ENCODE measurements around the gene USP21. TPM values are rescaled to one million over a fixed set of nuclear protein-coding genes. Genes with fewer than 3 reads are reported as not detected.
A peak's percentile ranks its signal among the peaks of the same experiment; 100 is the strongest.

USP21 gene
- polyA plus RNA-seq, 3 donors: 48.0 to 49.6 (median 48.2) TPM

DNA sequence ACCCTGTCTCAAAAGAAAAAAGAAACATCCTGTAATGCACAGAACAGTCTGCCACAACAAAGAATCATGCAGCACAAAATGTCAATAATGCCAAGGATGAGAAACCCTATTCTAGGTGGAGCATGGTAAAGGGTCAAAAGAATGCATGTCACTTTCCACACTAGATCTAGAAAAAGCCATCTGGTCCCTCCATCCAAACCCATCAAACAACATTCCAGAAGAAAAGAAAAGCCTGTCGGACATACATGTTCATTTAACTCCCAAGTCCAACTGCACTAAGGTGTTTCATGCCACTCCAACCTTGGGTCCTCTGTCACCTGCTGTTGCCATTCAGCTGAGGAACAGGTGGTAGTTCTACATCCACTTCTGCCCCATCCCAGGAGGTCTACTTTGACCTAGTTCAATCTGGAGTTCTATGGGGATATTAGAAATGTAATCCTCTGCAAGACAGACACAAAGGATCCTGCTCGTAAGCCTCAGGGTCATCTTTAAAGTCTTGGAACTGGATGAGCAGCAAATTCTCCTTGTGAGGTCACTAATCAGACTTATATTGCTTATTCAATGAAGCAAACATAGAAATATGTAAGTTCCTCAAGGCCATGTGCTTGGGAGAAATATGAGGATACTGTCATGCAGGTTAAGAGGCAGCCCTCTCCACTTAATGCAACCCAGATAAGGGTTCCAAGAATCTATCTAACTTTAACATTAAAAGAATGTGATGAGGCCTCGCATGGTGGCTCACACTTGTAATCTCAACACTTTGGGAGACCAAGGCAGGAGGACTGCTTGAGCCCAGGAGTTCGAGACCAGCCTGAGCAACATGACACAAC, 30.5 kb upstream of the USP21 start:
- DNase-seq (ENCODE audit: extremely low read depth in 1 of 11, low read depth in 9 of 11, low spot score in 4 of 11): no peak

DNA sequence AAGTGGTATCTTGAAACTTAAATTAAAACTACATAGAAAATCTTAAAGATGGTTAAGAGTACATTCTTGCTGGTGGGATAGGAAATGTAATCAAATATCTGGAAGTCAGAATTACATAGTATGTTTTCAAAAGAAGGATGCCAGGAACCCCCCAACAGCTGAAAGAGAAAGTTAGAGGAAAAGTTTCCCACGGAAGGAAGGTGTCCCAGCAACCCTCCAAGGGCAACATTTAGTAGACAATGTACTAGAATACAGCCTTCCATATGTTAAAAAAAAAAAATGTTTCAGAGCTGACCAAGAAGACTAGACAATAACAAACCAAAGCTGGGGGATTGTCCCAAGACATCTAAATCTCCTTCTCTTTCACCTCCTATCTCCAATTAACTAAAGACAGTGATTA, 29.0 kb upstream of the USP21 start:
- DNase-seq (ENCODE audit: extremely low read depth in 1 of 11, low read depth in 9 of 11, low spot score in 4 of 11): no peak

DNA sequence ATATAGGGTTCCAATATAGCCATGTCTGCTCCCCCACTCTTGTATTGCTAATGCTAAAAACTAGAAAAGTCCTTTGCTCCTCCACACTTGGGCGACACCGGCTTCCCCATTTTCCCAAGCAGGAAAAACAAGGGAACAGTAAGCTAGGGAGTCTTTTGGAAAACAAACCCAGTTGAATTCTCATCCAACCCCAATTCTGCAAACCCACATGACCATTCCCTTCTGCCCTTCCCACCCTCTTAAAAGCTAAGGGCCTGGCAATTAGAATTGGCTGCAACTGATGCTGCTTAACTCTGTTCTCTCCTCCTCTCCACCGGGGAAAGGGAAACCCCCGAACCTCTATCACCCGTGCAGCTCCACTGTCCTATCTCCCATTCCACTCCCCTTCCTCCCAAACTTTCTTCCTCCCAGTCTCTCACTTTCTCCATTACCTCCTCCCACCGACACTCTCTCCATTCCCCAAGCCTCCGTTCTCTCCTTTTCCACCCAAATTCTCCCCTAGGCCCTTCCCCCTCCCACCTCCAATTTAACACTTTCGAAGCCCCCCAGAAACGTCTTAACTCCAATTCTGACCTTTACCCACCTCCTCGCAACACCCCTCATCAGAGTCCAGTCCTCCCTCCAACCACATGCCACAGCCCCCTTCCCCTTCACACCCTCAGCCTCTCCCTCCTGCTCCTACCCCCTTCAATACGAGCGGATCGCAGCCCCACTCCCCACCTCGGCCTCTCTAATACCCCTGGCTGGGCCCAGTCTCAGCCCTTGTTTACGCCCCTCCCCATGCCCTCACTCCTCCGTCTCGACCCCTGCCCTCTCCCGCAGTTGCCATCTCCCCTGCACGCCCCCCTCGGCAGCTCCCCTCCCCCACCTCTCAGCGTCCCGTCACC, 27.5 kb upstream of the USP21 start:
- DNase-seq (ENCODE audit: extremely low read depth in 1 of 11, low read depth in 9 of 11, low spot score in 4 of 11): peak in 2 of 11 donors; percentile 18 to 65

DNA sequence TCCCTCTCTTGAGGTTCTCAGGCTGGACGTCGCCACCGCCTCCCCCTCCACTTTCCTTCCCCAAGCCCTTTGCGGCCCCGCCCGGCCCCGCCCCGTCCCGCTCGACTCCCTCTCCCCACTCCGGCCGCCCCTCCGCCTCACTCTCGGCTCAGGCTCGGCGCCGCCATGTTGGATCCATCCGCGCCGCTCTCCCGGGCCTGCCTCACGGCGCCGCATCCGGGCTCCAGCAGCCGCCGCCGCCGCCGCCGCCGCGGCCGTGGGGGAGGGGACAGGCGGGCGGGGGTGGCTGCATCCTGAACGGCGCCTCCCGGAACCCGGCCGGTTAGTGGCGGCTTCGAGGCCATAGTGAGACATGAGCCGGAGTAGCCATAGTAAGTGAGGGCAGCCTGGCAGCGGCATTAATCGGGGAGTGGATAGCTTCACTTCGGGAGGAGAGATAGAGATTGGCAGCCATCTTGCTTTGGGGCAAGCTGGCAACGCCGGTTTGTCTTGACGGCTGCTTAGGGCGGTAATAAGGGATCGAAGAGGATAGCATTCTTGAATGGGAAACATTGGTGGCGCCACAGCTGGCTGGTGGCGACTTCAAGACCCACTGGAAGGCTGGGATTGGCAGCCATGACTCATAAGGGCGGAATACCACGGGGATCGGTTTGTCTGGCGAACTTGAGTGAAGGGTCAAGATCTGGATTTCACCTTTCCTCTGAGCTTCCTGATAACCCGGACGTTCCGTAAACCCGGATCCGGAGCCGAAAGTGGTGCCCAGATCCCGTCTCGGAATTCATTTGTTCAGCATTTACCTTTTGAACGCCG, 26.7 kb upstream of the USP21 start, which contains the start of gene DEDD:
DEDD (minus strand) TSS at position 258 of the 810 bp plus-strand sequence. CDS start 8,205 bp downstream, outside the sequence.
- peak; percentile 82 to 95 (median 89) for DNase-seq (ENCODE audit: extremely low read depth in 1 of 11, low read depth in 9 of 11, low spot score in 4 of 11)

DNA sequence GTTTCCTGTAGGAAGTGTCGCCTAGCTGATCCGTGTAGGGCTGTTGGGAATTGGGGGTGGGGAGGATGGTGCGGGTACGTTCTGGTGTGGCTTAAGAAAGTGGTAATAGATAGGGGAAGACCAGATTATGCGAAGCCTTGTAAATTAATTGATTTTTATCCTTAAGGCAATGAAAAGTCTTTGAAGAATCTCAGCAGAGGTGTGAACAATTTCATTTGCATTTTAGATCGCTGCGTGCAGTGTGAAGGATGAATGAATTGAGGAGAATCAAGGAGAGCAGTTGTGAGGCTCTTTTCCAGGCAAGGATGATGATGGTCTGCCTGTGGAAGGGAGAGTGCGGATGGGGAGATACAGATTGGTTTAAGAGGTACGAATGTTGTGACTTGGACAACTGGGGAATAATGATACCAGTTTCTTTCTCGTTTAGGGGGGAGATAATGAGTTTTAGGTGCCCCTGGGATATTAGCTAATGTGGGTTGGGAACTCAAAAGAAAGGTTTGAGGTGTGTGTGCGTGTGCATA, 26.0 kb upstream of the USP21 start:
- DNase-seq (ENCODE audit: extremely low read depth in 1 of 11, low read depth in 9 of 11, low spot score in 4 of 11): peak in 1 of 11 donors; percentile 45

DNA sequence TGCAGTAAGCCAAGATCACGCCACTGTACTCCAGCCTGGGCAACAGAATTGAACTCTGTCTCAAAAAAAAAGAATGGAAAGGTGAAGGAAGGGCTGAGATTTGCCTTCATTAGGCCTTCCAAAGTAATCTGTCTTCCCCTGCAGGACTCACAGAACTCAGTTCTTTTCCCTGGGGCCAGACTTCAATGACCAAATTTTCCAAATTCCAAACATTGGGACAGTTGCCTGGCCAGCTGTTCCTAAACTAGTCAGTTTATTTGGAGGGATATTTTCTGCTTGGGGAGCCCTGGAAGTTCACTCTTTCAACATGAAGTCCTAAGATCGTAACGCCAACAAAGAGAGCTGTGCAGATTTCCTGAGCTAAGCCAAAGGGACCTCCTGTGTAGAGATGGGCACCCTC, 21.4 kb upstream of the USP21 start:
- no peak for DNase-seq (ENCODE audit: extremely low read depth in 1 of 11, low read depth in 9 of 11, low spot score in 4 of 11)

DNA sequence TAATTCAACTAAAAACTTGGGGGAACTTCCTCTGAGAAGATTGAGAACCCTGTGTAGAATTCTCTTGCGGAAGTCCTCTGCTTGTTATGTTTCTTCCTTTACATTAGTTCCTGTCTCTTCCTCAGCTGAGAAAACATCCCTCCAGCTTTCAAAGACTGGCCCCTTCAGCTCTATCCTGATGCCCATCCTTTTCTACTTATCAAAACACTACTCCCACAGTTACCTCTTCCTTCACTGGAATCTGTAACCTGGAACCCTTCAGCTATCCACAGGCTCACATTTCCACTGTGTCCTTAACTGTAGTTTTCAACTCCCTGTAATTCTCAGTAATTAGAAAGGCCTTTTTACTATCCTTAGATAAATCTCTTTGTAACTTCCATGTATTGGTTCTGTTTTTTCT, 20.9 kb upstream of the USP21 start:
- no peak for DNase-seq (ENCODE audit: extremely low read depth in 1 of 11, low read depth in 9 of 11, low spot score in 4 of 11)

DNA sequence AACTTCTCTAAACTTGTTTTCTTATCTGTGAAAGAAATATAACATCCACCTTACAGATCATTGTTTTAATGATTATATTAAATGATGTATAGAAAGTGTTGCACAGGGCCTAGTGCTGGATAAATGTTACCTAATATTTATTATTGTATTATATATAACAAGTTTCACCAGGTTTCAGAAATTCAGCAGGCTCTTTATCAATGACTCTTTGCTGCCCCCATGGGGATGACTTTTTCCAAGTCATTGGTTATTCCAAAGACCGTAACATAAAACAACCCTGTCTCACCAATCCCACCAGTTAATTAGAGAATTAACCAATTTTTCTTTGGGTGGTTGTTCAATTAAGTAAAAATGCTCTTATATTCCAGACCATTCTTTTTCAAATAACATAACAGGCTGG, 19.5 kb upstream of the USP21 start:
- peak in 1 of 11 donors; percentile 28 for DNase-seq (ENCODE audit: extremely low read depth in 1 of 11, low read depth in 9 of 11, low spot score in 4 of 11)

DNA sequence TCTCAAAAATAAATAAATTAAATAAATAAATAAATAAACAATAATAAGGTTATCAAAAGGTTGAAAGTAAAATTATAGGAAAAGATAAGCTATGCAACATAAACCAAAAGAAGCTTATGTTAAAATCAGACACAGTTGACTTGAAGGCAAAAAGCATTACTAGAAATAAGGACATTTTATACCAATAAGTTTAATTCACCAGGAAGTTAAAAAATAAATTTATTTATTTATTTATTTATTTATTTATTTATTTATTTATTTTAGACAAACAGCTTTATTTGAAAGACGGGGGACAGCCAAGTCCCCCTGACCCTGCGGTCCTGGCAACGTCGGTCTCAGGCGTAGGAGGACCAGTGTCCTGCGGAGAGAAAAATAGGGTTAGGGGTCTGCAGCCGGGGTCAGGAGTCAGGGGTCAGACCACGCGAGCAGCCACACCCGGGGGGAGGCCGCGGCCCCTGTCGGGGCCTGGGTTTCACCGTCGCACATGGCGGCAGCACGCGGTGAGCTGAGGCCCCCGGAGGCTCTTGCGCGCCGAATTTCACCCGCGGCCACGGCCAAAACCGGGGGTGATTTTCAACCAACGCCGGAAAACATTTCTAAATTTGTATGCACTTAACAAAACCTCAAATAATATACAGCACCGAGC, 18.4 kb upstream of the USP21 start:
- no peak for DNase-seq (ENCODE audit: extremely low read depth in 1 of 11, low read depth in 9 of 11, low spot score in 4 of 11)

DNA sequence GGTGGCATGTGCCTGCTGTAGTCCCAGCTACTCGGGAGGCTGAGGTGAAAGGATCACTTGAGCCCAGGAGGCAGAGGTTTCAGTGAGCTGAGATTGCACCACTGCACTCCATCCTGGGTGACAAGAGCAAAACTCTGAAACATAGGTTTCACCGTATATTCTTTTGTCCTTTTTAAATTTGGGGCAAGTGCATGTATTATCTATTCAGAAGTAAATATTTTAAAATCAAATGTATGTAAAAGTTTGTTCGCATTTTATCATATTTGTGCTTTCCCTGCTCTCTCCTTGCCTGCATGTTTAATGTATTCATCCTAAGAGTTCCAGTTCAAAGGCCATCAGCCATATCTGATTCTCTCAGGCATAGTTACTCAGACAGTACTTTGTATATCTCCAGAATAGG, 13.5 kb upstream of the USP21 start:
- DNase-seq (ENCODE audit: extremely low read depth in 1 of 11, low read depth in 9 of 11, low spot score in 4 of 11): no peak

DNA sequence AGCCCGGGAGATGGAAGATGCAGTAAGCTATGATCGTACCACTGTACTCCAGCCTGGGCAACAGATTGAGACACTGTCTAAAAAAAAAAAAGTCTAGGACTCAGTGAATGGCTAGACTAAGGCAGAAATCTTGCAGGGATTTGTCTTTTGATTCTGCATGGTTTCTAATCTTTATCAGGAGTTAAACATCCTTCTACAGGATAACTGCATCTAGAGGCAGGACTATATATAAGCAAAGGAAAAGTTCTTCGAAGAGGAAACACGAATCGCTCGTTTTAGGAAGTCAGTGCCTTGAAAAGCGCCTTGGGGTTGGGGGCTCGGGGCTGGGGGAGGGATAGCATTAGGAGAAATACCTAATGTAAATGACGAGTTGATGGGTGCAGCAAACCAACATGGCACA, 6.1 kb upstream of the USP21 start:
- DNase-seq (ENCODE audit: extremely low read depth in 1 of 11, low read depth in 9 of 11, low spot score in 4 of 11): no peak

DNA sequence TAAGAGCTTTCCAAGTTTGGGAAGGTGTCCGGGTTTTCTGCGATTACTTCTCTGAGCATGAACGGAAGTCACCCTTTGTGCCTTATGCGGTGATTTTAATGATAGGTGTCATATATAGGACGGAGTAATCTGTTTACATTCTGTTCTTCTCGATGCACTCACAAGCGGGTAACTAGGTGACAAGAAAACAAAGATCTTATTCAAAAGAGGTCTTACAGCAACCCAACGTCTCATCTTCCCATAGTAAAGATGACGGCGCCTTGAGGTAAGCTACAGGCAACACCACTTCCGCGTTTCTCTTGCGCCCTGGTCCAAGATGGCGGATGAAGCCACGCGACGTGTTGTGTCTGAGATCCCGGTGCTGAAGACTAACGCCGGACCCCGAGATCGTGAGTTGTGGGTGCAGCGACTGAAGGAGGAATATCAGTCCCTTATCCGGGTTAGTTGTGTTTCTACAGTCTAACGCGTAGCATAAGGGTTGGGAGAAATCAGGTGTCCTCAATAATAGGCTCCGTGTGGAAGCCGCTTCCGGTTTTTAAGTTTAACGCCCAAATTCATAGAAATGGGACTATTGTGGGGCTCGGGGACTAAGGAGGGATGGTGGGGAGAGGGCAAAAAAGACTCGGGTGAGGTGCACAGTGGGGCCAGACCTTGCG, 5.5 kb upstream of the USP21 start, which contains the start of gene UFC1:
UFC1 (plus strand) TSS at position 297 of the 656 bp plus-strand sequence; CDS start at position 317, 20 bp downstream.
- peak; percentile 70 to 89 (median 85) for DNase-seq (ENCODE audit: extremely low read depth in 1 of 11, low read depth in 9 of 11, low spot score in 4 of 11)

DNA sequence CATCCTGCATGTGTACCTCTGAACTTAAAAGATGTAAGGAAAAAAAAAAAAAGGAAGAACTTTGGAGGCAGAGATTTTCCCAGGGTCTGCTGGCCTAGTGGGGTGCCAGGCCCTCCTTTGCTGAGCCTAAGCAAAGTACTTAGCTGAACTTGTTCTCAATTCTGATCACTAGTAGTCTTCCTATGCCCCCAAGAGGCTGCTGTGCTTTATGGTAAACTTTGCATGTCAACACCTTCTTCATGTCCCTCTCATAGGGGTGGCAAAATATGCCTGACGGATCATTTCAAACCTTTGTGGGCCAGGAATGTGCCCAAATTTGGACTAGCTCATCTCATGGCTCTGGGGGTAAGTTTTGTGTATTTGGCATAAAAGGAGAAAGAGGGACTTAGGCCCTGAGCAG, 1.4 kb upstream of the USP21 start:
- DNase-seq (ENCODE audit: extremely low read depth in 1 of 11, low read depth in 9 of 11, low spot score in 4 of 11): no peak

DNA sequence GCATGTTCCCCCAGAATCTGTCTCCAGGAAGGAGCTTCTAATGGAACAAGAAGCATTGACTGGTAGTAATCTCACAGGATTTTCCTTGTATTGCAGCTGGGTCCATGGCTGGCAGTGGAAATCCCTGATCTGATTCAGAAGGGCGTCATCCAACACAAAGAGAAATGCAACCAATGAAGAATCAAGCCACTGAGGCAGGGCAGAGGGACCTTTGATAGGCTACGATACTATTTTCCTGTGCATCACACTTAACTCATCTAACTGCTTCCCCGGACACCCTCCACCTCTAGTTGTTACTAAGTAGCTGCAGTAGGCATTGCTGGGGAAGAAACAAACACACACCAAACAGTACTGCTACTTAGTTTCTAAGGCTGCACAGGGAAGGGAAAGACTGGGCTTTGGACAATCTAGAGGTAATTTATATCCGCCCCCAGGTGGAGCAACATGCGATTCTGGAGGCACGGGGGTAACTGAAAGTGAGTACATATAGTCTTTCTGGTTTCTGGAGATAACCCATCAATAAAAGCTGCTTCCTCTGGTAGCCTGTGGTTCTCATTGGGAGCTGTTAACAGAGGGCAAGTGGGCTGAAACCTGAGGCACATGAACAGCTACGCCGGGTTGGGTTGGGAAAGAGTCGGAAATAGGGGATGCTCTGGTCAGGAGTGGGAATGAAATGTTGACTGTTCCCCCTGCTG, 837 bp upstream of the USP21 start:
- DNase-seq (ENCODE audit: extremely low read depth in 1 of 11, low read depth in 9 of 11, low spot score in 4 of 11): no peak

DNA sequence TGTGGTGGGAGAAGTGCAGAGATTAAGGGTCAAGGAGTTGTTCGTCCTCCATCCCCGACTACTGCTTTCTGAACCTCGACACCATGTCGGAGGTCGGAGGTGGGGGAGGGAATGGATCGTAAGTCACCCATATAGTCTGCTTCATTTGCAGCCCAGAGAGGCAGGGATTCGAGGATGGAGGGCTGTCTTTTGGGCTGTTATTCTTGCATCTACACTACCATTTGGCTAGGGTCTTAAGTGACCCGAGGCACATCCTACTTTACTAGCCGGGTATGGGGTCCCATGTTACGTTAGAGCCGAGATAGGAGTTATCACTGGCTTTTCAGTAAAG, 578 bp downstream of the USP21 start:
- no peak for DNase-seq (ENCODE audit: extremely low read depth in 1 of 11, low read depth in 9 of 11, low spot score in 4 of 11)

DNA sequence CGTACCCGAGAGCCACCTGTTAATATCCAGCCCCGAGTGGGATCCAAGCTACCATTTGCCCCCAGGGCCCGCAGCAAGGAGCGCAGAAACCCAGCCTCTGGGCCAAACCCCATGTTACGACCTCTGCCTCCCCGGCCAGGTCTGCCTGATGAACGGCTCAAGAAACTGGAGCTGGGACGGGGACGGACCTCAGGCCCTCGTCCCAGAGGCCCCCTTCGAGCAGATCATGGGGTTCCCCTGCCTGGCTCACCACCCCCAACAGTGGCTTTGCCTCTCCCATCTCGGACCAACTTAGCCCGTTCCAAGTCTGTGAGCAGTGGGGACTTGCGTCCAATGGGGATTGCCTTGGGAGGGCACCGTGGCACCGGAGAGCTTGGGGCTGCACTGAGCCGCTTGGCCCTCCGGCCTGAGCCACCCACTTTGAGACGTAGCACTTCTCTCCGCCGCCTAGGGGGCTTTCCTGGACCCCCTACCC, 1.4 kb downstream of the USP21 start:
- DNase-seq (ENCODE audit: extremely low read depth in 1 of 11, low read depth in 9 of 11, low spot score in 4 of 11): no peak

DNA sequence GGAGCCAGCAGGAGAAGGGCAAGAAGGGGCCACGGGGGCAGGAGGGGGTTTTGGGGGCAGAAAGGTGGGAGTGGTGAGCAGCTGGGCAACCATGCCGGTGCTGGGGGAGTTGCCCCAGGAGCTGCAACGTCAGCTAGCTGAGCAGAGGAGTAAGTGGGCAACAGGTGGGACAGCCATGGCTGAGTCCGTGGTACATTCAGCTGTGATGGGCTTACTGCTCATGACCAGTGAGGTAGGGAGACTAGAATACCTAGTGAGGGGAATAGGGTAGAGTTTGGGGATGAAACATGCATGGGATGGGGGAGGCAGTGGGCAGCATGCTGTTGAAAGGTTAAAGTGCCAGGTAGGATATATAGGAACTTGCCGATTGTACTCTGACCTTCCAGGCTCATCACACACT, 2.4 kb downstream of the USP21 start:
- no peak for DNase-seq (ENCODE audit: extremely low read depth in 1 of 11, low read depth in 9 of 11, low spot score in 4 of 11)
